HG03064 (cell line): ENCODE data around the gene FEV.
A peak's percentile ranks its signal among the peaks of the same experiment; 100 is the strongest.

Experiments used
- ATAC-seq: cut with Tn5 transposase; IDR thresholded peaks from one replicate; pipeline ENCODE4 v1.9.1; 2021; ENCODE audit warnings: low read depth; ENCODE audit not compliant: unreplicated experiment

FEV gene

GRCh38 chr2:218985021-218985324, at the start of gene FEV:
TSS of gene FEV (minus strand) at chr2:218985184. CDS start at chr2:218985075, 109 bp downstream.
- ATAC-seq: no peak

- ATAC-seq: no peak
Observed at GRCh38 chr2:219032051-219032745, 47.2 kb upstream of the FEV start.

- no peak for ATAC-seq
Observed at GRCh38 chr2:219031005-219031738, 46.2 kb upstream of the FEV start.

- ATAC-seq: no peak
Observed at GRCh38 chr2:219030177-219030940, 45.4 kb upstream of the FEV start.

- ATAC-seq: peak; percentile 69
Observed at GRCh38 chr2:219029829-219030165, 44.8 kb upstream of the FEV start.

- no peak for ATAC-seq
Observed at GRCh38 chr2:219028996-219029828, 44.2 kb upstream of the FEV start.

- no peak for ATAC-seq
Observed at GRCh38 chr2:219028141-219028540, 43.2 kb upstream of the FEV start.

GRCh38 chr2:219027511-219028055, 42.6 kb upstream of the FEV start:
- ATAC-seq: no peak

GRCh38 chr2:219026946-219027345, 42.0 kb upstream of the FEV start:
- ATAC-seq: no peak

GRCh38 chr2:219025637-219026585, 40.9 kb upstream of the FEV start:
- no peak for ATAC-seq

GRCh38 chr2:219024059-219024458, 39.1 kb upstream of the FEV start:
- no peak for ATAC-seq

GRCh38 chr2:219023045-219023605, 38.1 kb upstream of the FEV start:
- ATAC-seq: no peak

GRCh38 chr2:219022616-219023015, 37.6 kb upstream of the FEV start:
- no peak for ATAC-seq

- ATAC-seq: no peak
Observed at GRCh38 chr2:219022041-219022440, 37.1 kb upstream of the FEV start.

- no peak for ATAC-seq
Observed at GRCh38 chr2:219021591-219021990, 36.6 kb upstream of the FEV start.

GRCh38 chr2:219020604-219021365, 35.8 kb upstream of the FEV start:
- no peak for ATAC-seq

GRCh38 chr2:219019436-219019835, 34.5 kb upstream of the FEV start:
- ATAC-seq: no peak

- ATAC-seq: no peak
Observed at GRCh38 chr2:219018726-219019125, 33.7 kb upstream of the FEV start.
